ENCODE results near the gene ARFGAP2. TPM values are rescaled to one million over a fixed set of nuclear protein-coding genes. Genes with fewer than 3 reads are reported as not detected.
A peak's percentile ranks its signal among the peaks of the same experiment; 100 is the strongest.

The ARFGAP2 gene
- polyA plus RNA-seq, 1 of the 3 experiments (the other 2 are of a cell fraction) = 52.5 TPM

DNA sequence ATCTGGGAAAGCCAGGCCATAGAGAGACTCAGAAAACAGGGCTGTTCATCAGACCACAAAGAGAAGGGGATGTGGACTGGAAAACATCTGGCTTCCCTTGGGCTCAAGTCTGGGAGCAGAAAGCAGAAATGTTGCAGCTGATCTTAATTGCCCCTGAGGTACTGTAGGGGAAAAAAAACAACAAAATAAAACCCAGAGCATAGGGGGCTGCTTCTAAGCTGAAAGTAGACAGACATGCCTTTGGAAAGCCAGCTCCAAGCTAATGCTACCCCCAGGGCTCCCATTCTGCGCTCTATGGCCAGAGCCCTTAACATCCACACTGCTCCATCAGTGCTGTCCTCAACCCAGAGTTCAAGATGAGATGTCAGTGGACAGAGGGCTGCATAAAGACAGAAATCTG is 11.6 kb upstream of the ARFGAP2 start:
- Histone ChIP-seq H3K9ac (no peak overlapping the region), H3K27me3 (ENCODE audit: insufficient read depth) (no peaks in the 10 kb centered on the region)
- POLR2A ChIA-PET = interaction anchor here (1.1 to 4.9 kb wide), 12 partner anchors 10 to 221 kb away, joined by 3 to 69 read pairs (median 8); partner anchors contain the start of genes ACP2 and DDB2

More for the DNA sequence above, 11.6 kb upstream of the ARFGAP2 start:
- peaks cover 23% of the 10 kb centered on the region for H3F3A ChIP-seq (replicated peaks; ENCODE audit: insufficient read depth)
- no peaks in the 10 kb centered on the region for H3K9me3 ChIP-seq
- no peak overlapping the region for H2AFZ ChIP-seq (ENCODE audit: low read depth)
- TF ChIP-seq MXI1 (IDR thresholded peaks at IDR 0.05; ENCODE audit: low read depth, low read length) = 0 out of 2 replicates have a peak, but pooled peaks have one; percentile 51
- TF ChIP-seq POLR2AphosphoS5 (IDR thresholded peaks at IDR 0.05; ENCODE audit: low read depth, low read length) = peak; percentile 19; the same call in 1 of the 2 replicates
- TF ChIP-seq TCF12 (IDR thresholded peaks at IDR 0.05) = peak; percentile 49; the same call in 1 of the 2 replicates
- TF ChIP-seq, protein P1, sequence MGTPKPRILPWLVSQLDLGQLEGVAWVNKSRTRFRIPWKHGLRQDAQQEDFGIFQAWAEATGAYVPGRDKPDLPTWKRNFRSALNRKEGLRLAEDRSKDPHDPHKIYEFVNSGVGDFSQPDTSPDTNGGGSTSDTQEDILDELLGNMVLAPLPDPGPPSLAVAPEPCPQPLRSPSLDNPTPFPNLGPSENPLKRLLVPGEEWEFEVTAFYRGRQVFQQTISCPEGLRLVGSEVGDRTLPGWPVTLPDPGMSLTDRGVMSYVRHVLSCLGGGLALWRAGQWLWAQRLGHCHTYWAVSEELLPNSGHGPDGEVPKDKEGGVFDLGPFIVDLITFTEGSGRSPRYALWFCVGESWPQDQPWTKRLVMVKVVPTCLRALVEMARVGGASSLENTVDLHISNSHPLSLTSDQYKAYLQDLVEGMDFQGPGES (IDR thresholded peaks at IDR 0.05; ENCODE audit: low read depth, low read length) = no peak
- TF ChIP-seq CHD2 (IDR thresholded peaks at IDR 0.05; ENCODE audit: low read length, partially characterized antibody) = peak; percentile 83
- TF ChIP-seq, protein P2, sequence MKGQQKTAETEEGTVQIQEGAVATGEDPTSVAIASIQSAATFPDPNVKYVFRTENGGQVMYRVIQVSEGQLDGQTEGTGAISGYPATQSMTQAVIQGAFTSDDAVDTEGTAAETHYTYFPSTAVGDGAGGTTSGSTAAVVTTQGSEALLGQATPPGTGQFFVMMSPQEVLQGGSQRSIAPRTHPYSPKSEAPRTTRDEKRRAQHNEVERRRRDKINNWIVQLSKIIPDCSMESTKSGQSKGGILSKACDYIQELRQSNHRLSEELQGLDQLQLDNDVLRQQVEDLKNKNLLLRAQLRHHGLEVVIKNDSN (IDR thresholded peaks at IDR 0.05; ENCODE audit: borderline replicate concordance, low read depth) = no peak
- no peak for TF ChIP-seq GATA2 (CRISPR knock-in tag; IDR thresholded peaks at IDR 0.05)
- no peak for TF ChIP-seq SIN3A (IDR thresholded peaks at IDR 0.05; ENCODE audit: borderline replicate concordance, low read depth, low read length)
- no peak for TF ChIP-seq ELF1 (IDR thresholded peaks at IDR 0.05)
- peak; percentile 96 for TF ChIP-seq RCOR1 (IDR thresholded peaks at IDR 0.05; ENCODE audit: low read length)
- no peak for TF ChIP-seq NFIC (IDR thresholded peaks at IDR 0.05; ENCODE audit: borderline replicate concordance)
- TF ChIP-seq RAD21 (IDR thresholded peaks at IDR 0.05; ENCODE audit: low read length) = peak; percentile 10; the same call in 1 of the 2 replicates
- no peak for TF ChIP-seq FOXM1 (IDR thresholded peaks at IDR 0.05; ENCODE audit: low read depth)
- TF ChIP-seq FOXJ3 (CRISPR knock-in tag; IDR thresholded peaks at IDR 0.05) = peak; percentile 40; the same call in 1 of the 2 replicates
- TF ChIP-seq, protein P3, sequence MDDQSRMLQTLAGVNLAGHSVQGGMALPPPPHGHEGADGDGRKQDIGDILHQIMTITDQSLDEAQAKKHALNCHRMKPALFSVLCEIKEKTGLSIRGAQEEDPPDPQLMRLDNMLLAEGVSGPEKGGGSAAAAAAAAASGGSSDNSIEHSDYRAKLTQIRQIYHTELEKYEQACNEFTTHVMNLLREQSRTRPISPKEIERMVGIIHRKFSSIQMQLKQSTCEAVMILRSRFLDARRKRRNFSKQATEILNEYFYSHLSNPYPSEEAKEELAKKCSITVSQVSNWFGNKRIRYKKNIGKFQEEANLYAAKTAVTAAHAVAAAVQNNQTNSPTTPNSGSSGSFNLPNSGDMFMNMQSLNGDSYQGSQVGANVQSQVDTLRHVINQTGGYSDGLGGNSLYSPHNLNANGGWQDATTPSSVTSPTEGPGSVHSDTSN (IDR thresholded peaks at IDR 0.05) = no peak
- TF ChIP-seq, protein P4, sequence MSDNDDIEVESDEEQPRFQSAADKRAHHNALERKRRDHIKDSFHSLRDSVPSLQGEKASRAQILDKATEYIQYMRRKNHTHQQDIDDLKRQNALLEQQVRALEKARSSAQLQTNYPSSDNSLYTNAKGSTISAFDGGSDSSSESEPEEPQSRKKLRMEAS (IDR thresholded peaks at IDR 0.05; ENCODE audit: low read depth) = no peak
- TF ChIP-seq TAF1 (IDR thresholded peaks at IDR 0.05; ENCODE audit: borderline replicate concordance, low read depth, low read length) = no peak
- peak in 1 of 2 experiments; percentile 91; a peak in 2 of 4 replicates for TF ChIP-seq EP300 (IDR thresholded peaks at IDR 0.05; ENCODE audit: borderline replicate concordance in 1 of 2, low read depth in 1 of 2, low read length in 1 of 2)
- TF ChIP-seq FOSL2 (IDR thresholded peaks at IDR 0.05; ENCODE audit: borderline replicate concordance, low read depth) = no peak
- H3K4me1 ChIP-seq (ENCODE audit: control insufficient read depth in 1 of 2, insufficient read depth in 2 of 2, low read depth in 1 of 2, low read length in 1 of 2) = peaks cover 11 to 33% of the 10 kb centered on the region in 2 experiments; a peak in 3 of 4 replicates
- H3K9me2 ChIP-seq = no peaks in the 10 kb centered on the region
- H4K20me1 ChIP-seq (ENCODE audit: insufficient read depth) = no peaks in the 10 kb centered on the region
- no peak overlapping the region for H3K4me2 ChIP-seq
- H3K36me3 ChIP-seq (replicated peaks in 1 of 2; ENCODE audit: control insufficient read depth in 1 of 2, insufficient read depth in 2 of 2, low read length in 1 of 2) = no peaks in the 10 kb centered on the region
- peak; percentile 83 for DNase-seq
- peaks cover 9% of the 10 kb centered on the region; the same call in 1 of the 2 replicates for H3K79me2 ChIP-seq (ENCODE audit: insufficient read depth)
- CTCF ChIA-PET = interaction anchor here (1.0 to 4.2 kb wide), 11 partner anchors 10 to 223 kb away, joined by 3 to 31 read pairs (median 13); partner anchors contain the start of genes ACP2 and DDB2
- no peak overlapping the region for H3K4me3 ChIP-seq (ENCODE audit: low read depth in 2 of 2, low read length in 1 of 2)
- WGBS (ENCODE audit: low lambda C conversion rate) = no CpG with 5 or more reads among the region's 1 CpG
- peak overlapping the region in 1 of 2 experiments; percentile 94; a peak in 2 of 4 replicates for H3K27ac ChIP-seq (ENCODE audit: low read depth in 2 of 2, low read length in 1 of 2)

All from SK-N-SH (cell line).